GM13977 (cell line): Measurements from ENCODE around the gene EPX.

ENCODE experiments used
- DNase-seq: peaks from one replicate; pipeline ENCODE4 v3.0.0; 2012; ENCODE audit warnings: low spot score
- CTCF ChIP-seq: IDR thresholded peaks from 2 replicates; pipeline ENCODE4 v1.5.1; 2012; ENCODE audit warnings: mild to moderate bottlenecking, control low read depth; ENCODE audit not compliant: insufficient read depth; ENCODE audit errors: extremely low read depth, missing control alignments
- in situ Hi-C: fragments of 300-500 bp; cut with MboI; formaldehyde crosslinking; loops from one replicate; pipeline ENCODE4 v1.12.0; 2022; ENCODE audit warnings: low sequenced_read_pairs, low pct_unique_long_range_greater_than_20kb, mixed read lengths, inconsistent platforms; ENCODE audit not compliant: unreplicated experiment

Gene EPX

GRCh38 chr17:58191241-58191896, 1.2 kb upstream of the EPX start:
- no peak for TF ChIP-seq CTCF
- in situ Hi-C loops, result no loop called here
- DNase-seq, result no peak

- no peak for DNase-seq
- in situ Hi-C loops, result no loop called here
- TF ChIP-seq CTCF, result no peak
These were observed 1.2 kb downstream of the EPX start for GRCh38 chr17:58193641-58194255.

- TF ChIP-seq CTCF, result no peak
- no peak for DNase-seq
- in situ Hi-C loops, result no loop called here
These were observed 3.1 kb downstream of the EPX start for GRCh38 chr17:58195518-58196123.

- DNase-seq, result no peak
- TF ChIP-seq CTCF, result no peak
- in situ Hi-C loops, result no loop called here
These were observed 4.1 kb downstream of the EPX start for GRCh38 chr17:58196610-58197009.

GRCh38 chr17:58200024-58200633, 7.6 kb downstream of the EPX start:
- TF ChIP-seq CTCF, result peak; percentile 70
- in situ Hi-C loops, result no loop called here
- DNase-seq, result peak; percentile 75

GRCh38 chr17:58202859-58203258, 10.3 kb downstream of the EPX start:
- no peak for TF ChIP-seq CTCF
- no peak for DNase-seq
- in situ Hi-C loops, result no loop called here
